ENCODE results near the gene SRRM2. TPM values are rescaled to one million over a fixed set of nuclear protein-coding genes. Genes with fewer than 3 reads are reported as not detected.

Gene SRRM2
- total RNA-seq, 2 donors from 2014 or later = 377 to 539 TPM

DNA sequence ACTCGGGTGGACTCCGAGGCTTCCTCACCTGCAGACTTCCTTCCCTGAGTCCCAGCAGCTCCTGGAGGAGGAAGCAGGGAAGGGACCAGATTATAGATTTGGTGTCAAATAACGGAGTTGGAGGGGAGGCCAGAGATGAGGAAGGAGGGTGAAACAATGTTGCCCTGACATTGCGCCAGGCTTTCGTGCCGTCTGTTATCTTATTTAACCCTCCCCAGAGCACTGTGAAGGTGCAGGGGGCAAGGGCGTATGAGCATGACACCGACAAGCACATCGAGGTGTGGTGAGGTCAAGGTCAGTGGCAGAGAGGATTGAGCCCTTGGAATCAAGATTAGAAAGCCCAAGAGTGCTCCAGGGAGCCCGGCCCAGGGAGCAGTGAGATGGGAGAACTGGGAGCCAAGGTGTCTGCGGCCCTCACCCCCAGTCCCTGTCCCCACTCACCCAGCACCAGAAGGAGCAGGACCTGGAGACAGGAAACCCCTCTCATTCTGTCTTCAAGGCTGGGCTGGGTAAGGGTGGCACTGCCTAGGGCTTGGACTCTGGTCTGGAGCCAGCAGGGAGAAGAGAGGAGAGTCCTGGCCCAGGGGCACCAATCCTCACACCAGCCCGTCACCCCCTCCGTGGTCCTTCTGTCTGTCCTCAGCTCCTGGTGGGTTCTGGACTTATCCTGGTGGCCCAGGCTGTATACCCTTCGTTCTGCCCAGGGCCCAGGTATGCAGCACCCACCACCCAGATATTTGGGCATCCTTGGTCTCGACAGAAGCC lies 33.8 kb downstream of the SRRM2 start:
- peaks cover 6% of the 10 kb centered on the region for H3K4me1 ChIP-seq
- TF ChIP-seq, protein P1, sequence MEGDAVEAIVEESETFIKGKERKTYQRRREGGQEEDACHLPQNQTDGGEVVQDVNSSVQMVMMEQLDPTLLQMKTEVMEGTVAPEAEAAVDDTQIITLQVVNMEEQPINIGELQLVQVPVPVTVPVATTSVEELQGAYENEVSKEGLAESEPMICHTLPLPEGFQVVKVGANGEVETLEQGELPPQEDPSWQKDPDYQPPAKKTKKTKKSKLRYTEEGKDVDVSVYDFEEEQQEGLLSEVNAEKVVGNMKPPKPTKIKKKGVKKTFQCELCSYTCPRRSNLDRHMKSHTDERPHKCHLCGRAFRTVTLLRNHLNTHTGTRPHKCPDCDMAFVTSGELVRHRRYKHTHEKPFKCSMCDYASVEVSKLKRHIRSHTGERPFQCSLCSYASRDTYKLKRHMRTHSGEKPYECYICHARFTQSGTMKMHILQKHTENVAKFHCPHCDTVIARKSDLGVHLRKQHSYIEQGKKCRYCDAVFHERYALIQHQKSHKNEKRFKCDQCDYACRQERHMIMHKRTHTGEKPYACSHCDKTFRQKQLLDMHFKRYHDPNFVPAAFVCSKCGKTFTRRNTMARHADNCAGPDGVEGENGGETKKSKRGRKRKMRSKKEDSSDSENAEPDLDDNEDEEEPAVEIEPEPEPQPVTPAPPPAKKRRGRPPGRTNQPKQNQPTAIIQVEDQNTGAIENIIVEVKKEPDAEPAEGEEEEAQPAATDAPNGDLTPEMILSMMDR (IDR thresholded peaks at IDR 0.05) = no peak
- H3K27ac ChIP-seq = no peak overlapping the region
- intact Hi-C loops (cut with DNase I) = no loop called here
- H3K36me3 ChIP-seq = no peaks in the 10 kb centered on the region
- peaks cover 13% of the 10 kb centered on the region for H3K27me3 ChIP-seq
- DNase-seq = no peak
- H3K9me3 ChIP-seq = no peaks in the 10 kb centered on the region
- no peak overlapping the region for H3K4me3 ChIP-seq
- H3K9ac ChIP-seq (ENCODE audit: low read depth in 2 of 2, low read length in 2 of 2) = no peak overlapping the region

DNA sequence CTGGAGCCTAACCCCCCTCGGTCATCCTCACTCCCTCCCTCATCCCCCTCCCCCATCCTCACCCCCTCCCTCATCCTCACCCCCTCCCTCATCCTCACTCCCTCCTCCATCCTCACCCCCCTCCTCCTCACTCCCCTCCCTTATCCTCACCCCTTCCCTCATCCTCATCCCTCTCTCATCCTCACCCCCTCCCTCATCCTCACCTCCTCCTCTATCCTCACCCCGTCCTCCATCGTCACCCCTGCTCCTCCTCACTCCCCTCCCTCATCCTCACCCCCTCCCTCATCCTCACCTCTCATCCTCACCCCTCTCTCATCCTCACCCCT lies 34.4 kb downstream of the SRRM2 start:
- H3K9me3 ChIP-seq = no peaks in the 10 kb centered on the region
- peaks cover 6% of the 10 kb centered on the region for H3K4me1 ChIP-seq
- H3K27ac ChIP-seq = no peak overlapping the region
- peaks cover 13% of the 10 kb centered on the region for H3K27me3 ChIP-seq
- intact Hi-C loops (cut with DNase I) = no loop called here
- H3K36me3 ChIP-seq = no peaks in the 10 kb centered on the region
- H3K9ac ChIP-seq (ENCODE audit: low read depth in 2 of 2, low read length in 2 of 2) = no peak overlapping the region
- no peak overlapping the region for H3K4me3 ChIP-seq
- no peak for DNase-seq
- TF ChIP-seq, protein P1 (IDR thresholded peaks at IDR 0.05) = no peak

DNA sequence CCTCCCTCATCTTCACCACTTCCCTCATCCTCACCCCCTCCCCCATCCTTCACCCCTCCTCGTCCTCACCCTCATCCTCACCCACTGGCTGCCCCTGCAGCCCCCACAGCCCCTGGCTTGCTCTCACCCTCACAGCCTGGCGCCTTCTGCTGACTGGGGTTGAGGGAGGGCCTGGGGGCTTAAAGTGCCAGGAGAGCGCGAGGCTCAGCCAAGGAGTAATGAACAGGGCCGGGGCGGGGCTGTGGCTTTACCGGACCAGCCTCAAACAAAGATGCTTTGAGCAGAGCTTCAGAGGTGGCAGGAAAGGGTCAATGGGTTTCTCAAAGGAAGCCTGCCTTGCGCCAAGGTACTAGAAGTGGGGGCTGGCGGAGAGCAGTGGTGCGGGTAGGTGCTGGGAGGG lies 35.0 kb downstream of the SRRM2 start, which contains the start of gene PRSS33:
TSS of gene PRSS33 (minus strand) at position 155 of the 400 bp plus-strand sequence. CDS start 1,013 bp downstream, outside the sequence.
- peaks cover 6% of the 10 kb centered on the region for H3K4me1 ChIP-seq
- H3K27ac ChIP-seq = no peak within 1 kb of the TSS
- intact Hi-C loops (cut with DNase I) = no loop called here
- no peaks in the 10 kb centered on the region for H3K9me3 ChIP-seq
- H3K9ac ChIP-seq (ENCODE audit: low read depth in 2 of 2, low read length in 2 of 2) = no peak within 1 kb of the TSS
- DNase-seq = no peak
- no peak within 1 kb of the TSS for H3K4me3 ChIP-seq
- peaks cover 13% of the 10 kb centered on the region for H3K27me3 ChIP-seq
- no peaks in the 10 kb centered on the region for H3K36me3 ChIP-seq
- TF ChIP-seq, protein P1 (IDR thresholded peaks at IDR 0.05) = no peak

DNA sequence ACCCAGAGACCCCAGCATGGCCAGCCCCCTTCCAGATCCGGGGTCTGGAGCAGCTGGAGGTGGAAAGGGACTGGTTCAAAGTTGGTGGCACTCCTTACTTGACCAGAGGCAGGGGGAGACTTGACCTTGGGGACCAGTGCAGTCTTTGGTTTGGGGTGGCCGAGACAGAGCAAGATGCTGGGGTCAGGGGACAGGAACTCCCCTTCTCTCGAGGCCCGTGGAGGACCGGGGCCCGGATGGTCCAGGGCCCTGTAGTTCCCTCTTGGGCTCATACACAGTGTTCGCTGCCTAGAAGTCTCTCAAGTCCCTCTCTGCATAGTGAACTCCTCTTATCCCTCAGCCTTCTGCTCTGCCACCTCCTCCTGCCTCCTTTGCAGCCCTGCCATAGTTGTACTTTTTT lies 35.5 kb downstream of the SRRM2 start:
- no peak overlapping the region for H3K4me3 ChIP-seq
- H3K36me3 ChIP-seq = no peaks in the 10 kb centered on the region
- no peak overlapping the region for H3K9ac ChIP-seq (ENCODE audit: low read depth in 2 of 2, low read length in 2 of 2)
- no peaks in the 10 kb centered on the region for H3K9me3 ChIP-seq
- H3K4me1 ChIP-seq = peaks cover 6% of the 10 kb centered on the region
- TF ChIP-seq, protein P1 (IDR thresholded peaks at IDR 0.05) = no peak
- H3K27me3 ChIP-seq = peaks cover 13% of the 10 kb centered on the region
- intact Hi-C loops (cut with DNase I) = no loop called here
- no peak for DNase-seq
- no peak overlapping the region for H3K27ac ChIP-seq

DNA sequence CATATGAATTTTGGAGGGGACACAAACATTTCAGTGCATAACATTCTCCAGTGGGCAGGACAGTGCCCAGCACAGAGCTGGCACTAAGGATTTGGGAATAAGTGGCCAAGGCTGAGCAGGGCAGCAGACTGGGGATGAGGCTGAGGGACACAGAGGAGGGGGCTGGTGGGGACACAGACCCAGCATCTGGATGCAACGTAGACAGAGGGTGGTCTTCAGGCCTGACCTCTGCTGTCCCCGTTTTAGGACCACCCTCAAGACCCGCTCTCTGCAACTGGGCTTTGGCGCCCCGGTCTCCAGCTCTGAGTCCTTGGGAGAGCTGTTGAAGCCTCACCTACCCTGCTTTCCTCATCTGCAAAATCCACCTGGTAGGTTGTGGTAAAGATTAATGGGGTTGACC lies 38.2 kb downstream of the SRRM2 start:
- Histone ChIP-seq H3K36me3 (no peaks in the 10 kb centered on the region), H3K27me3 (peaks cover 7% of the 10 kb centered on the region), H3K9me3 (no peaks in the 10 kb centered on the region), H3K4me1 (peaks cover 4% of the 10 kb centered on the region), H3K4me3 (no peak overlapping the region), H3K27ac (no peak overlapping the region), H3K9ac (ENCODE audit: low read depth in 2 of 2, low read length in 2 of 2) (no peak overlapping the region)
- intact Hi-C loops (cut with DNase I) = no loop called here
- no peak for DNase-seq
- TF ChIP-seq, protein P1 (IDR thresholded peaks at IDR 0.05) = no peak
